ENCODE data around the gene DEPDC7.

DNA sequence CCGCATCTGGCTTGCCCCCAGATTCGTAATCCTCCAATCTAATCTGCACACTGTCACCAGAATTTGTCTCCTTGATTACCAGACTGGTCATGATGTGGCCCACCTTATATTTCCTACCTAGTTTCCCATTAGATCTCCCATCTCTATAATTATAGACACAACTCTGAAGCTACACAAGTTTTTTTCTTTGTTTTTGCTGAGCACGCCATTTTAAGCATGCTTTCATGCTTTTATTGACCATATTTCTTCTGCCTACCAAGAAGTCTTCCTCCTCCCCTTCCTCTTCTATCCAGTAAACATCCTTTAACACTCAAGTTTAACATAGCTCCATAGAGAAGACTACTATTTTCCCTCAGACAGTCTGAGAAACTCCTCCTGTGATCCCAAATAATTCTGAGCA lies 24.3 kb upstream of the DEPDC7 start:
- no peak for TF ChIP-seq POLR2A (IDR thresholded peaks at IDR 0.05)
- TF ChIP-seq, protein P1, sequence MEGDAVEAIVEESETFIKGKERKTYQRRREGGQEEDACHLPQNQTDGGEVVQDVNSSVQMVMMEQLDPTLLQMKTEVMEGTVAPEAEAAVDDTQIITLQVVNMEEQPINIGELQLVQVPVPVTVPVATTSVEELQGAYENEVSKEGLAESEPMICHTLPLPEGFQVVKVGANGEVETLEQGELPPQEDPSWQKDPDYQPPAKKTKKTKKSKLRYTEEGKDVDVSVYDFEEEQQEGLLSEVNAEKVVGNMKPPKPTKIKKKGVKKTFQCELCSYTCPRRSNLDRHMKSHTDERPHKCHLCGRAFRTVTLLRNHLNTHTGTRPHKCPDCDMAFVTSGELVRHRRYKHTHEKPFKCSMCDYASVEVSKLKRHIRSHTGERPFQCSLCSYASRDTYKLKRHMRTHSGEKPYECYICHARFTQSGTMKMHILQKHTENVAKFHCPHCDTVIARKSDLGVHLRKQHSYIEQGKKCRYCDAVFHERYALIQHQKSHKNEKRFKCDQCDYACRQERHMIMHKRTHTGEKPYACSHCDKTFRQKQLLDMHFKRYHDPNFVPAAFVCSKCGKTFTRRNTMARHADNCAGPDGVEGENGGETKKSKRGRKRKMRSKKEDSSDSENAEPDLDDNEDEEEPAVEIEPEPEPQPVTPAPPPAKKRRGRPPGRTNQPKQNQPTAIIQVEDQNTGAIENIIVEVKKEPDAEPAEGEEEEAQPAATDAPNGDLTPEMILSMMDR (IDR thresholded peaks at IDR 0.05) = no peak
